ENCODE data around the gene C10orf105. TPM values are rescaled to one million over a fixed set of nuclear protein-coding genes. Genes with fewer than 3 reads are reported as not detected.

Gene C10orf105
- total and polyA plus RNA-seq, 2 of the 8 experiments (the other 6 are each of a cell fraction or from before 2014, with no cell fraction given), result 0.71 to 0.73 TPM

- TF ChIP-seq RBBP5 (IDR thresholded peaks at IDR 0.05; ENCODE audit: borderline replicate concordance, low read depth, low read length) (no peak), SP2 (IDR thresholded peaks at IDR 0.05; ENCODE audit: low read length) (no peak), SIX5 (IDR thresholded peaks at IDR 0.05; ENCODE audit: low read depth, low read length) (no peak), SIRT6 (IDR thresholded peaks at IDR 0.05; ENCODE audit: low read length) (no peak), SP4 (IDR thresholded peaks at IDR 0.05; ENCODE audit: low read length) (no peak), NANOG (IDR thresholded peaks at IDR 0.05; ENCODE audit: insufficient read depth, low read depth, low read length, poor library complexity, severe bottlenecking) (no peak), ZNF274 (IDR thresholded peaks at IDR 0.05; ENCODE audit: borderline replicate concordance, extremely low read depth, low read length) (no peak)
Measured at GRCh38 chr10:71742301-71743088, 22.9 kb upstream of the C10orf105 start (continued).
